ENCODE measurements around the gene FAM50A. TPM values are rescaled to one million over a fixed set of nuclear protein-coding genes. Genes with fewer than 3 reads are reported as not detected.

FAM50A gene
- total and polyA plus RNA-seq, 2 experiments from 2014 or later: 54.7 to 122 TPM

DNA sequence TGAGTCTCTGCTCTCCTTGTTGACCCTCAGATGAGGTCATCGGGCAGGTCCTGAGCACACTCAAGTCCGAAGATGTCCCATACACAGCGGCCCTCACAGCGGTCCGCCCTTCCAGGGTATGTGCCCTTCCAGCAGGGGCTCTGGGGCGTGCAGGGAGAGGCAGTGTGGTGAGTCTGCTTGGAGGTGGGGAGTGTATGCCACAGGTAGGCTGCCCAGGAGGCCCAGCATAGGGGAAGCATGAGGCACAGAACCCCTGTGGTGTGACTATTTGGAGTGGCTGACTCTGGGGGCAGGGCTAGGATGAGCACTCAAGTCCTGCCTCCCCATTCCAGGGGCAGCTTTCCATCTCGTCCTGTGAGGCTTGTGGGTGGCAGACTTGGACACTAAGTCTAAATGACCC, 10.3 kb upstream of the FAM50A start:
- H3K27ac ChIP-seq: no peak overlapping the region

DNA sequence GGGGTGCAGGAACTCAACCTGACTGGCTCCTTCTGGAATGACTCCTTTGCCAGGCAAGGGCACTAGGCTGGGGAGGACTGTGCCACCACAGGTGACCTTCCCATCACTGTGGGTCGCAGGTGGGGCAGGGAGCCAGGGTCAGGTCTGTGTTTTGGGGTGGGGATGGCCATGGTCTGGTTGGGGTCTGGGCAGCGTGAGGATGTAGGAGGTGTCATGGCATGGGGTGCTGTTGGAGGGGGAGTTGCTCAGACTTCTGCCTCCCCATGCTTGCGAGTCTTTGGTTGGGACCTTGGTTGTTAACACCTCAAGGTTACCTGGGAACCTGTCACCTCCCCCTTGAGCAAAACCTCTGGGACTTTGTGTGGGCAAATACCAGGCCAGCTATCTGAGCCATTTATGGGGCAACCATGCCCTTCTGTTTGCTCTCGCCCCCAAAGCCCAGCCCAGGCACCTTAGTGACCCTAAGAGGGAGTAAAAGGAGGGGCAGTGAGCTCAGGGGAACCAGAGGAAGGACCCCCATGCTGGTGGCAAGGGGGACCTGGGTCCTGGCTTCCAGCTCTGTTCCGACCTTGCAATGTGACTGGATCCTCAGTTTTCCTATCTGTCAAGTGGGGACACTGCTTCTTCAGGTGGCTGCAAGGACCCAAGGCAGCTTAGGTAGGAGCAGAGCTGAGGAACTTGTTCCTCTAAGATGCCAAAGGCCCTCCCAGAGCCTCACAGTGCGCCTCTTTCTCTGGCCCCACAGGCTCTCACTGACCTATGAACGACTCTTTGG, 9.4 kb upstream of the FAM50A start:
- Histone ChIP-seq H3K9me3 (ENCODE audit: low read depth) (no peaks in the 10 kb centered on the region), H4K20me1 (ENCODE audit: insufficient read depth) (no peaks in the 10 kb centered on the region), H3K4me1 (ENCODE audit: insufficient read depth) (no peaks in the 10 kb centered on the region), H2AFZ (no peak overlapping the region), H3K27me3 (replicated peaks; ENCODE audit: insufficient read depth) (no peaks in the 10 kb centered on the region), H3F3A (ENCODE audit: insufficient read depth) (no peaks in the 10 kb centered on the region), H3K4me2 (ENCODE audit: unreplicated experiment) (no peak overlapping the region), H3K9ac (no peak overlapping the region), H3K9me2 (ENCODE audit: insufficient read depth) (no peaks in the 10 kb centered on the region), H3K79me2 (ENCODE audit: insufficient read depth) (peaks cover 36% of the 10 kb centered on the region), H3K36me3 (ENCODE audit: low read depth) (no peaks in the 10 kb centered on the region), H3K27ac (no peak overlapping the region), H3K4me3 (no peak overlapping the region)
- in situ Hi-C loops (cut with MboI): no loop called here
- TF ChIP-seq EZH2 (IDR thresholded peaks at IDR 0.05; ENCODE audit: insufficient read depth, poor library complexity, severe bottlenecking): no peak
- TF ChIP-seq EZH2phosphoT487 (IDR thresholded peaks at IDR 0.05; ENCODE audit: insufficient read depth, low read depth): no peak
- WGBS, 2 experiments (ENCODE audit: low coverage in 1 of 2, low lambda C conversion rate in 2 of 2, missing lambda C conversion rate in 2 of 2): 68 to 94% methylated on average over 4 of the region's 7 CpGs
- no peak for DNase-seq

More for the DNA sequence above, 10.3 kb upstream of the FAM50A start:
- H3K27me3 ChIP-seq (replicated peaks; ENCODE audit: insufficient read depth): no peaks in the 10 kb centered on the region
- no peak overlapping the region for H2AFZ ChIP-seq
- no peaks in the 10 kb centered on the region for H3F3A ChIP-seq (ENCODE audit: insufficient read depth)
- no peaks in the 10 kb centered on the region for H3K9me3 ChIP-seq (ENCODE audit: low read depth)
- H3K9me2 ChIP-seq (ENCODE audit: insufficient read depth): no peaks in the 10 kb centered on the region
- H3K36me3 ChIP-seq (ENCODE audit: low read depth): no peaks in the 10 kb centered on the region
- no peaks in the 10 kb centered on the region for H4K20me1 ChIP-seq (ENCODE audit: insufficient read depth)
- no peak for DNase-seq
- in situ Hi-C loops (cut with MboI): no loop called here
- no peak overlapping the region for H3K4me3 ChIP-seq
- H3K4me1 ChIP-seq (ENCODE audit: insufficient read depth): no peaks in the 10 kb centered on the region
- 58 to 88% methylated on average over 3 to 7 of the region's 7 CpGs for WGBS, 2 experiments (ENCODE audit: low coverage in 1 of 2, low lambda C conversion rate in 2 of 2, missing lambda C conversion rate in 2 of 2)
- H3K9ac ChIP-seq: no peak overlapping the region
- TF ChIP-seq EZH2phosphoT487 (IDR thresholded peaks at IDR 0.05; ENCODE audit: insufficient read depth, low read depth) (no peak), EZH2 (IDR thresholded peaks at IDR 0.05; ENCODE audit: insufficient read depth, poor library complexity, severe bottlenecking) (no peak)
- H3K4me2 ChIP-seq (ENCODE audit: unreplicated experiment): no peak overlapping the region
- H3K79me2 ChIP-seq (ENCODE audit: insufficient read depth): peaks cover 36% of the 10 kb centered on the region

GRCh38 chrX:154435171-154435733, 8.7 kb upstream of the FAM50A start:
- no peak for DNase-seq
- H4K20me1 ChIP-seq (ENCODE audit: insufficient read depth): no peaks in the 10 kb centered on the region
- no peaks in the 10 kb centered on the region for H3K36me3 ChIP-seq (ENCODE audit: low read depth)
- no peak overlapping the region for H3K9ac ChIP-seq
- H3K27ac ChIP-seq: no peak overlapping the region
- WGBS, 2 experiments (ENCODE audit: low coverage in 1 of 2, low lambda C conversion rate in 2 of 2, missing lambda C conversion rate in 2 of 2): 98 to 99% methylated on average over 9 to 17 of the region's 19 CpGs
- no peaks in the 10 kb centered on the region for H3K4me1 ChIP-seq (ENCODE audit: insufficient read depth)
- no peak overlapping the region for H3K4me3 ChIP-seq
- no peaks in the 10 kb centered on the region for H3F3A ChIP-seq (ENCODE audit: insufficient read depth)
- H3K9me3 ChIP-seq (ENCODE audit: low read depth): no peaks in the 10 kb centered on the region
- no peaks in the 10 kb centered on the region for H3K27me3 ChIP-seq (replicated peaks; ENCODE audit: insufficient read depth)
- no peak overlapping the region for H2AFZ ChIP-seq
- in situ Hi-C loops (cut with MboI): no loop called here
- H3K79me2 ChIP-seq (ENCODE audit: insufficient read depth): peaks cover 36% of the 10 kb centered on the region
- H3K9me2 ChIP-seq (ENCODE audit: insufficient read depth): no peaks in the 10 kb centered on the region
- no peak for TF ChIP-seq EZH2 (IDR thresholded peaks at IDR 0.05; ENCODE audit: insufficient read depth, poor library complexity, severe bottlenecking)
- no peak for TF ChIP-seq EZH2phosphoT487 (IDR thresholded peaks at IDR 0.05; ENCODE audit: insufficient read depth, low read depth)
- no peak overlapping the region for H3K4me2 ChIP-seq (ENCODE audit: unreplicated experiment)

- H3K4me1 ChIP-seq (ENCODE audit: insufficient read depth): no peaks in the 10 kb centered on the region
- H3K4me3 ChIP-seq: peak overlapping the region; percentile 79
- no peaks in the 10 kb centered on the region for H3F3A ChIP-seq (ENCODE audit: insufficient read depth)
- H3K36me3 ChIP-seq (ENCODE audit: low read depth): no peaks in the 10 kb centered on the region
- H3K9ac ChIP-seq: peak overlapping the region; percentile 80
- H3K27me3 ChIP-seq (replicated peaks; ENCODE audit: insufficient read depth): no peaks in the 10 kb centered on the region
- peak; percentile 64 for DNase-seq
- no peaks in the 10 kb centered on the region for H3K9me2 ChIP-seq (ENCODE audit: insufficient read depth)
- TF ChIP-seq EZH2phosphoT487 (IDR thresholded peaks at IDR 0.05; ENCODE audit: insufficient read depth, low read depth) (no peak), EZH2 (IDR thresholded peaks at IDR 0.05; ENCODE audit: insufficient read depth, poor library complexity, severe bottlenecking) (no peak)
- H3K79me2 ChIP-seq (ENCODE audit: insufficient read depth): peaks cover 37% of the 10 kb centered on the region
- H4K20me1 ChIP-seq (ENCODE audit: insufficient read depth): no peaks in the 10 kb centered on the region
- H2AFZ ChIP-seq: 0 out of 2 replicates have a peak overlapping the region, but pooled peaks have one; percentile 33
- H3K9me3 ChIP-seq (ENCODE audit: low read depth): no peaks in the 10 kb centered on the region
- no peak overlapping the region for H3K4me2 ChIP-seq (ENCODE audit: unreplicated experiment)
- in situ Hi-C loops (cut with MboI): no loop called here
- H3K27ac ChIP-seq: peak overlapping the region; percentile 59; the same call in 1 of the 2 replicates
- 28 to 35% methylated on average over 8 to 19 of the region's 78 CpGs for WGBS, 2 experiments (ENCODE audit: low coverage in 1 of 2, low lambda C conversion rate in 2 of 2, missing lambda C conversion rate in 2 of 2)
These were observed 7.5 kb upstream of the FAM50A start for GRCh38 chrX:154436374-154436982.
